ENCODE data around the gene PPP1R9B.

DNA sequence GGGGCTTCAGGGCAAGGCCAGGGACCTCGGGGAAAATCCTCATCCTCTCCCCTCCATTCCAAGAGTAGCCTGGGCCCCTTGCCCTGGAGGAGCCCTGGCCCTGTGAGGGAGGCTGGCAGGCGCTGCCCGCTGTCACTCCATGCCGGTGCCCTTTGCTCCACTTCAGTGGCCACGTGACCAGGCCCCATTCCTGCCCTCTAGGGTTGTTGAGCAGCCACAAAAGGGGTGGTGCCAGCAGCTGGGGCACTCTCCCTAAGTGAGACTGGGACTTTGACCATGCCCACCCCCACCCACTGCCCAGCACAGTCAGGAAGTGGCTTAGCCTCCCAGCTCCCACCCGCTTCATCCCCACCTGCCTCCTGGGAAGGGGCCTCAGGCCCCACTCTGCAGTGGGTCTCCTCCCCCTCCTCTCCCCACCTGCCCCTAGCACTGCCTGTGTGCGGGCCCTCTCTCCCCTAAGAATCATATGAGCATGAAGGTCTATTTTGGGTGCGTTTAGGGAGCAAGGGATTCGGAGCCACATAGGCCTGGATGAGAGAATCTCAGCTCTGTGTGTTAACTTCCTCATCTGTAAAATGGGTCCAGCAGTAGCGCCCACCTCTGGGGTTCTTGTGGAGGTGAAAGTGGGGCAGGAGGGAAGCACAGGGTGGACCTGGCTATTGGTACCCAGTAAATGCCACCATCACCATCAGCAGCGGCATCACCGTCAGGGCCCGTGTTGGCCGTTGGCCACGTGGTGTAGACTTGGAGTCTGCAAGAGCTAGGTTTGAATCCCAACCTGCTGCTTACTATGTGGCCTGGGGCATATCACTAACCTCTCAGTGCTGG is 48.1 kb downstream of the PPP1R9B start:
- no peak for TF ChIP-seq EZH2 (IDR thresholded peaks at IDR 0.05)
- no peak for TF ChIP-seq POLR2AphosphoS5 (IDR thresholded peaks at IDR 0.05; ENCODE audit: borderline replicate concordance, low read depth, low read length)
- no peak for TF ChIP-seq FOXP2 (optimal IDR thresholded peaks at IDR 0.05; ENCODE audit: control extremely low read depth, extremely low read length, insufficient read depth)
